Activated naive CD8-positive, alpha-beta T cell treated with anti-CD3 and anti-CD28 coated beads, Interleukin-2, amount 10 ng/mL, durations not matched to agents 7 days and 5 days (primary cell): ENCODE measurements around the gene CENPA. TPM values are rescaled to one million over a fixed set of nuclear protein-coding genes. Genes with fewer than 3 reads are reported as not detected.
"Not testable (repeated sequence)": the region's sequence is repeated elsewhere in the genome, so short reads cannot be mapped to it uniquely, and the experiment has no call there.

Source experiments
- ATAC-seq: fragments of 150-1000 bp; cut with Tn5 transposase; one replicate; pipeline ENCODE4 v1.10.0; 2021; ENCODE audit warnings: low read depth, moderate library complexity
- POLR2A ChIA-PET: fragments of 350-600 bp; sonication (Branson Sonifier 250); formaldehyde crosslinking; loops from one replicate; lab custom pipeline; 2021; ENCODE audit warnings: antibody characterized with exemption; lab: Charles Lee
- DNase-seq: peaks from one replicate; pipeline ENCODE4 v3.0.0; 2021
- H3K27ac Mint-ChIP-seq: one replicate; pipeline ENCODE4 v1.8.0; 2022; ENCODE audit warnings: mild to moderate bottlenecking, mixed read lengths
- H3K27me3 Mint-ChIP-seq: one replicate; pipeline ENCODE4 v1.8.0; 2022; ENCODE audit warnings: mild to moderate bottlenecking, moderate library complexity, mixed read lengths
- H3K36me3 Mint-ChIP-seq: one replicate; pipeline ENCODE4 v1.8.0; 2021; ENCODE audit warnings: mild to moderate bottlenecking, mixed read lengths
- H3K4me1 Mint-ChIP-seq: one replicate; pipeline ENCODE4 v1.8.0; 2021; ENCODE audit warnings: mixed read lengths
- H3K4me3 Mint-ChIP-seq: one replicate; pipeline ENCODE4 v1.8.0; 2022; ENCODE audit warnings: mild to moderate bottlenecking, moderate library complexity, mixed read lengths
- H3K9me3 Mint-ChIP-seq: one replicate; pipeline ENCODE4 v1.8.0; 2021; ENCODE audit warnings: mixed read lengths
- total RNA-seq, 2 experiments: library from RNA; stranded (reverse); gene quantifications; one replicate each; pipeline ENCODE4 v1.2.3, GENCODE V29; 2021

The CENPA gene
- total RNA-seq, 2 experiments from 2014 or later, result 30.5 to 34.4 TPM

GRCh38 chr2:26752656-26753055, 33.2 kb upstream of the CENPA start:
- no peak overlapping the region for H3K4me3 Mint-ChIP-seq
- peaks cover 16% of the 10 kb centered on the region for H3K27me3 Mint-ChIP-seq
- DNase-seq (no peak), ATAC-seq (no peak)
- no peaks in the 10 kb centered on the region for H3K9me3 Mint-ChIP-seq
- POLR2A ChIA-PET, result no interaction called here
- H3K36me3 Mint-ChIP-seq, result no peaks in the 10 kb centered on the region
- peaks cover 5% of the 10 kb centered on the region for H3K4me1 Mint-ChIP-seq
- H3K27ac Mint-ChIP-seq, result no peak overlapping the region

GRCh38 chr2:26754539-26754938, 31.3 kb upstream of the CENPA start:
- H3K27ac Mint-ChIP-seq, result no peak overlapping the region
- DNase-seq (no peak), ATAC-seq (no peak)
- no peaks in the 10 kb centered on the region for H3K9me3 Mint-ChIP-seq
- H3K4me1 Mint-ChIP-seq, result peaks cover 10% of the 10 kb centered on the region
- H3K27me3 Mint-ChIP-seq, result peaks cover 11% of the 10 kb centered on the region
- no peaks in the 10 kb centered on the region for H3K36me3 Mint-ChIP-seq
- POLR2A ChIA-PET, result no interaction called here
- H3K4me3 Mint-ChIP-seq, result no peak overlapping the region

GRCh38 chr2:26754972-26755670, 30.7 kb upstream of the CENPA start:
- Mint-ChIP-seq H3K27me3 (peaks cover 11% of the 10 kb centered on the region), H3K27ac (no peak overlapping the region), H3K9me3 (no peaks in the 10 kb centered on the region), H3K4me1 (peaks cover 10% of the 10 kb centered on the region), H3K4me3 (no peak overlapping the region), H3K36me3 (no peaks in the 10 kb centered on the region)
- DNase-seq (no peak), ATAC-seq (no peak)
- POLR2A ChIA-PET, result interaction anchor here (0.6 kb wide), 1 partner anchor 361 kb away, joined by 3 read pairs; no protein-coding TSS in a partner anchor

- Mint-ChIP-seq H3K4me3 (no peak overlapping the region), H3K27me3 (peaks cover 12% of the 10 kb centered on the region), H3K36me3 (no peaks in the 10 kb centered on the region), H3K27ac (no peak overlapping the region), H3K4me1 (peaks cover 10% of the 10 kb centered on the region), H3K9me3 (no peaks in the 10 kb centered on the region)
- ATAC-seq (no peak), DNase-seq (no peak)
- POLR2A ChIA-PET, result no interaction called here
These were observed 29.5 kb upstream of the CENPA start for GRCh38 chr2:26756337-26756736.

- POLR2A ChIA-PET, result interaction anchor here (1.2 kb wide), 1 partner anchor 11 kb away, joined by 3 read pairs; no protein-coding TSS in a partner anchor
- ATAC-seq, result no peak
- Mint-ChIP-seq H3K27ac (no peak overlapping the region), H3K27me3 (peaks cover 13% of the 10 kb centered on the region), H3K4me1 (peaks cover 10% of the 10 kb centered on the region), H3K9me3 (no peaks in the 10 kb centered on the region), H3K36me3 (no peaks in the 10 kb centered on the region), H3K4me3 (no peak overlapping the region)
- DNase-seq, result no peak
These were observed 27.7 kb upstream of the CENPA start for GRCh38 chr2:26757873-26758789.

- no peak for DNase-seq
- Mint-ChIP-seq H3K9me3 (no peaks in the 10 kb centered on the region), H3K27ac (no peak overlapping the region), H3K27me3 (peaks cover 13% of the 10 kb centered on the region), H3K36me3 (no peaks in the 10 kb centered on the region), H3K4me3 (no peak overlapping the region), H3K4me1 (peaks cover 12% of the 10 kb centered on the region)
- no peak for ATAC-seq
- POLR2A ChIA-PET, result interaction anchor here (1.2 kb wide), 1 partner anchor 10 kb away, joined by 3 read pairs; no protein-coding TSS in a partner anchor
These were observed 27.0 kb upstream of the CENPA start for GRCh38 chr2:26758790-26759321.

GRCh38 chr2:26759845-26760244, 26.0 kb upstream of the CENPA start:
- H3K27me3 Mint-ChIP-seq, result peaks cover 8% of the 10 kb centered on the region
- peaks cover 1% of the 10 kb centered on the region for H3K36me3 Mint-ChIP-seq
- H3K4me3 Mint-ChIP-seq, result no peak overlapping the region
- POLR2A ChIA-PET, result no interaction called here
- H3K27ac Mint-ChIP-seq, result no peak overlapping the region
- DNase-seq (no peak), ATAC-seq (no peak)
- H3K4me1 Mint-ChIP-seq, result peaks cover 15% of the 10 kb centered on the region
- H3K9me3 Mint-ChIP-seq, result no peaks in the 10 kb centered on the region

GRCh38 chr2:26760991-26761390, 24.9 kb upstream of the CENPA start:
- ATAC-seq, DNase-seq, POLR2A ChIA-PET, H3K4me3 Mint-ChIP-seq, H3K9me3 Mint-ChIP-seq, H3K36me3 Mint-ChIP-seq, H3K27me3 Mint-ChIP-seq, H3K27ac Mint-ChIP-seq: not testable (repeated sequence)
- peaks cover 25% of the 10 kb centered on the region for H3K4me1 Mint-ChIP-seq

- DNase-seq, result no peak
- Mint-ChIP-seq H3K27me3 (peaks cover 5% of the 10 kb centered on the region), H3K4me3 (peak overlapping the region; percentile 95), H3K36me3 (peaks cover 1% of the 10 kb centered on the region), H3K4me1 (peaks cover 24% of the 10 kb centered on the region), H3K9me3 (no peaks in the 10 kb centered on the region), H3K27ac (no peak overlapping the region)
- POLR2A ChIA-PET, result interaction anchor here (1.3 kb wide), 1 partner anchor 9 kb away, joined by 3 read pairs; no protein-coding TSS in a partner anchor
- no peak for ATAC-seq
These were observed 22.8 kb upstream of the CENPA start for GRCh38 chr2:26763019-26763418.

GRCh38 chr2:26764078-26764887, 21.6 kb upstream of the CENPA start, which contains the start of gene SLC35F6:
TSS of gene SLC35F6 (plus strand) at chr2:26764284. CDS start at chr2:26764350, 66 bp downstream.
- peaks cover 1% of the 10 kb centered on the region for H3K36me3 Mint-ChIP-seq
- peak within 1 kb of the TSS; percentile 95 for H3K4me3 Mint-ChIP-seq
- ATAC-seq (peak; percentile 88), DNase-seq (peak; percentile 95)
- peaks cover 5% of the 10 kb centered on the region for H3K27me3 Mint-ChIP-seq
- peaks cover 32% of the 10 kb centered on the region for H3K4me1 Mint-ChIP-seq
- POLR2A ChIA-PET, result interaction anchor here (1.3 to 2.1 kb wide), 2 partner anchors 8 to 22 kb away, joined by 3 to 10 read pairs; partner anchors contain the start of gene CENPA
- H3K27ac Mint-ChIP-seq, result peak within 1 kb of the TSS; percentile 90
- no peaks in the 10 kb centered on the region for H3K9me3 Mint-ChIP-seq

- Mint-ChIP-seq H3K4me3 (peak overlapping the region; percentile 95), H3K27me3 (peaks cover 5% of the 10 kb centered on the region), H3K36me3 (peaks cover 3% of the 10 kb centered on the region), H3K9me3 (no peaks in the 10 kb centered on the region), H3K27ac (peak overlapping the region; percentile 90), H3K4me1 (peaks cover 36% of the 10 kb centered on the region)
- POLR2A ChIA-PET, result interaction anchor here (2.1 kb wide), 1 partner anchor 22 kb away, joined by 10 read pairs; the partner anchor contains the start of gene CENPA
- no peak for DNase-seq
- ATAC-seq, result no peak
These were observed 20.9 kb upstream of the CENPA start for GRCh38 chr2:26764906-26765305.

GRCh38 chr2:26765475-26766200, 20.2 kb upstream of the CENPA start:
- POLR2A ChIA-PET, result interaction anchor here (2.1 kb wide), 1 partner anchor 21 kb away, joined by 10 read pairs; the partner anchor contains the start of gene CENPA
- H3K27me3 Mint-ChIP-seq, result peaks cover 5% of the 10 kb centered on the region

More at GRCh38 chr2:26765475-26766200, 20.2 kb upstream of the CENPA start:
- Mint-ChIP-seq H3K36me3 (peaks cover 3% of the 10 kb centered on the region), H3K27ac (peak overlapping the region; percentile 90), H3K4me1 (peaks cover 40% of the 10 kb centered on the region), H3K4me3 (peak overlapping the region; percentile 95), H3K9me3 (no peaks in the 10 kb centered on the region)
- DNase-seq (no peak), ATAC-seq (no peak)
